ENCODE results near the gene DBT. TPM values are rescaled to one million over a fixed set of nuclear protein-coding genes. Genes with fewer than 3 reads are reported as not detected.
"Not testable (repeated sequence)": the region's sequence is repeated elsewhere in the genome, so short reads cannot be mapped to it uniquely, and the experiment has no call there.

DBT gene
- polyA plus RNA-seq, 1 donor from 2014 or later: 9.0 TPM

DNA sequence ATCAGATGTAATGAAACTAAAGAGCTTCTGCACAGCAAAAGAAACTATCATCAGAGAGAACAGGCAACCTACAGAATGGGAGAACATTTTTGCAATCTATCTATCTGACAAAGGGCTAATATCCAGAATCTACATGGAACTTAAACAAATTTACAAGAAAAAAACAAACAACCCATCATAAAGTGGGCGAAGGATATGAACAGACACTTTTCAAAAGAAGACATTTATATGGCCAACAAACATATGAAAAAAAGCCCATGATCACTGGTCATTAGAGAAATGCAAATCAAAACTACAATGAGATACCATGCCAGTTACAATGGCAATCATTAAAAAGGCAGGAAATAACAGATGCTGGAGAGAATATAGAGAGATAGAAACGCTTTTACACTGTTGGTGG lies 44.5 kb downstream of the DBT start:
- H3K36me3 ChIP-seq (ENCODE audit: insufficient read depth, low read length); H3K79me2 ChIP-seq (replicated peaks; ENCODE audit: insufficient read depth, low read length); H3K4me2 ChIP-seq (ENCODE audit: low read length); H4K20me1 ChIP-seq (ENCODE audit: insufficient read depth); H3K9me3 ChIP-seq (ENCODE audit: low read length); H3F3A ChIP-seq (ENCODE audit: insufficient read depth, low read length, poor library complexity, severe bottlenecking); H3K4me3 ChIP-seq (ENCODE audit: low read length); H3K27me3 ChIP-seq (ENCODE audit: insufficient read depth, low read depth, low read length); H3K9me2 ChIP-seq (ENCODE audit: insufficient read depth, low read length); H3K9ac ChIP-seq (ENCODE audit: low read length); H3K27ac ChIP-seq (ENCODE audit: low read length); H2AFZ ChIP-seq (ENCODE audit: low read depth, low read length): not testable (repeated sequence)

DNA sequence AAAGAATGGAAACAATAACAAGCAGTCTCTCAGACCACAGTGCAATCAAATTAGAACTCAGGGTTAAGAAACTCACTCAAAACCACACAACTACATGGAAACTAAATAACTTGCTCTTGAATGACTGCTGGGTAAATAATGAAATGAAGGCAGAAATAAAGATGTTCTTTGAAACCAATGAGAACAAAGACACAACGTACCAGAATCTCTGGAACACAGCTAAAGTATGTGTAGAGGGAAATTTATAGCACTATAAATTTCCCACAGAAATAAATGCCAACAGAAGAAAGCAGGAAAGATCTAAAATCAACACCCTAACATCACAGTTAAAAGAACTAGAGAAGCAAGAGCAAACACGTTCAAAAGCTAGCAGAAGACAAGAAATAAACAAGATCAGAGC lies 46.9 kb downstream of the DBT start:
- H3K36me3 ChIP-seq (ENCODE audit: insufficient read depth, low read length); H3K9me3 ChIP-seq (ENCODE audit: low read length); H4K20me1 ChIP-seq (ENCODE audit: insufficient read depth); H3K27ac ChIP-seq (ENCODE audit: low read length); H3K4me2 ChIP-seq (ENCODE audit: low read length); H3K79me2 ChIP-seq (replicated peaks; ENCODE audit: insufficient read depth, low read length); H3K9me2 ChIP-seq (ENCODE audit: insufficient read depth, low read length); H3F3A ChIP-seq (ENCODE audit: insufficient read depth, low read length, poor library complexity, severe bottlenecking); H3K27me3 ChIP-seq (ENCODE audit: insufficient read depth, low read depth, low read length); H3K4me3 ChIP-seq (ENCODE audit: low read length); H2AFZ ChIP-seq (ENCODE audit: low read depth, low read length); H3K9ac ChIP-seq (ENCODE audit: low read length): not testable (repeated sequence)

DNA sequence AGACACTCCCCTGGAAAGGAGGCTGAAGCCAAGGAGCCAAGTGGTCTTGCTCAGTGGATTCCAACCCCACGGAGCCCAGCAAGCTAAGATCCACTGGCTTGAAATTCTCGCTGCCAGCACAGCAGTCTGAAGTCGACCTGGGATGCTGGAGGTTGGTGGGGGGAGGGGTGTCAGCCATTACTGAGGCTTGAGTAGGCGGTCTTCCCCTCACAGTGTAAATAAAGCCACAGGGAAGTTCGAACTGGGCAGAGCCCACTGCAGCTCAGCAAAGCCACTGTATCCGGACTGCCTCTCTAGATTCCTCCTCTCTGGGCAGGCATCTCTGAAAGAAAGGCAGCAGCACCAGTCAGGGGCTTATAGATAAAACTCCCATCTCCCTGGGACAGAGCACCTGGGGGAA lies 49.6 kb downstream of the DBT start:
- not testable (repeated sequence) for H3K79me2 ChIP-seq (replicated peaks; ENCODE audit: insufficient read depth, low read length); H3K9ac ChIP-seq (ENCODE audit: low read length); H3F3A ChIP-seq (ENCODE audit: insufficient read depth, low read length, poor library complexity, severe bottlenecking); H3K9me3 ChIP-seq (ENCODE audit: low read length); H3K36me3 ChIP-seq (ENCODE audit: insufficient read depth, low read length); H4K20me1 ChIP-seq (ENCODE audit: insufficient read depth); H2AFZ ChIP-seq (ENCODE audit: low read depth, low read length); H3K4me2 ChIP-seq (ENCODE audit: low read length); H3K9me2 ChIP-seq (ENCODE audit: insufficient read depth, low read length); H3K4me3 ChIP-seq (ENCODE audit: low read length); H3K27ac ChIP-seq (ENCODE audit: low read length); H3K27me3 ChIP-seq (ENCODE audit: insufficient read depth, low read depth, low read length)

GRCh38 chr1:100198596-100198995 lies 51.0 kb downstream of the DBT start:
- no peaks in the 10 kb centered on the region for H3F3A ChIP-seq (ENCODE audit: insufficient read depth, low read length, poor library complexity, severe bottlenecking)
- no peak overlapping the region for H3K27ac ChIP-seq (ENCODE audit: low read length)
- no peaks in the 10 kb centered on the region for H3K9me3 ChIP-seq (ENCODE audit: low read length)
- no peak overlapping the region for H3K9ac ChIP-seq (ENCODE audit: low read length)
- peaks cover 8% of the 10 kb centered on the region for H3K36me3 ChIP-seq (ENCODE audit: insufficient read depth, low read length)
- no peaks in the 10 kb centered on the region for H3K79me2 ChIP-seq (replicated peaks; ENCODE audit: insufficient read depth, low read length)
- no peaks in the 10 kb centered on the region for H4K20me1 ChIP-seq (ENCODE audit: insufficient read depth)
- H3K9me2 ChIP-seq (ENCODE audit: insufficient read depth, low read length): no peaks in the 10 kb centered on the region
- no peak overlapping the region for H2AFZ ChIP-seq (ENCODE audit: low read depth, low read length)
- no peak overlapping the region for H3K4me3 ChIP-seq (ENCODE audit: low read length)
- H3K4me2 ChIP-seq (ENCODE audit: low read length): no peak overlapping the region
- no peaks in the 10 kb centered on the region for H3K27me3 ChIP-seq (ENCODE audit: insufficient read depth, low read depth, low read length)
- TF ChIP-seq REST (IDR thresholded peaks at IDR 0.05; ENCODE audit: borderline replicate concordance) (no peak), EZH2 (IDR thresholded peaks at IDR 0.05; ENCODE audit: borderline replicate concordance, insufficient read depth, low read length, poor library complexity, severe bottlenecking) (no peak), SMC3 (conservative IDR thresholded peaks at IDR 0.05; ENCODE audit: poor library complexity) (no peak)
